Gastroesophageal sphincter (tissue), 4 donors: Measurements from ENCODE around the gene TEX11. TPM values are rescaled to one million over a fixed set of nuclear protein-coding genes. Genes with fewer than 3 reads are reported as not detected.
"Not testable (repeated sequence)": the region's sequence is repeated elsewhere in the genome, so short reads cannot be mapped to it uniquely, and the experiment has no call there.

Experiments
- ATAC-seq: fragments of 150-250 bp; one replicate; pipeline ENCODE4 v1.9.1; 2016; ENCODE audit warnings: mild to moderate bottlenecking, moderate library complexity
- H3K27ac ChIP-seq, 4 donors: fragments of 200-600 bp; sonication (generic) in 3 of 4; 1 replicate in 3 of 4; 2 replicates in 1 of 4; pipeline ENCODE4 v1.5.1; 2016 to 2019
- H3K27me3 ChIP-seq: fragments of 200-600 bp; sonication (generic); one replicate; pipeline ENCODE4 v1.5.1; 2019
- H3K36me3 ChIP-seq, 2 donors: fragments of 200-600 bp; sonication (generic); one replicate each; pipeline ENCODE4 v1.5.1; 2019; ENCODE audit warnings: control low read depth in 1 of 2
- H3K4me1 ChIP-seq, 3 donors: fragments of 200-600 bp; sonication (generic); 1 replicate in 2 of 3; 2 replicates in 1 of 3; pipeline ENCODE4 v1.5.1; 2016 to 2019; ENCODE audit warnings: control low read depth in 2 of 3
- H3K4me3 ChIP-seq, 2 donors: fragments of 200-600 bp; sonication (generic); one replicate each; pipeline ENCODE4 v1.5.1; 2019; ENCODE audit warnings: mild to moderate bottlenecking in 1 of 2, moderate library complexity in 1 of 2
- H3K9me3 ChIP-seq, 3 donors: fragments of 200-600 bp; sonication (generic); one replicate each; pipeline ENCODE4 v1.5.1; 2017 to 2019; ENCODE audit warnings: control low read depth in 2 of 3
- CTCF ChIP-seq, 4 experiments: fragments of 200-600 bp in 2 of 4; fragments of 450-650 bp in 2 of 4; sonication (generic) in 1 of 4; IDR thresholded peaks; one replicate each; pipeline ENCODE4 v1.5.1; 2017 to 2019; ENCODE audit warnings: antibody characterized with exemption in 4 of 4, mild to moderate bottlenecking in 2 of 4, moderate library complexity in 2 of 4
- EP300 ChIP-seq: sonication (generic); formaldehyde crosslinking; IDR thresholded peaks from one replicate; pipeline ENCODE4 v1.6.1; 2017; ENCODE audit warnings: antibody characterized with exemption, mild to moderate bottlenecking
- POLR2A ChIP-seq, 2 donors: fragments of 450-650 bp; IDR thresholded peaks; one replicate each; pipeline ENCODE4 v1.6.1; 2017; ENCODE audit warnings: antibody characterized with exemption in 2 of 2, mild to moderate bottlenecking in 2 of 2, moderate library complexity in 1 of 2
- POLR2AphosphoS5 ChIP-seq: sonication (generic); formaldehyde crosslinking; IDR thresholded peaks from one replicate; pipeline ENCODE4 v1.6.1; 2017; ENCODE audit warnings: antibody characterized with exemption
- WGBS, 2 donors: methylation state at CpG; one replicate each; pipeline ENCODE4 v1.1.5; 2018; ENCODE audit warnings: low coverage in 1 of 2; 5-methylcytosine and 5-hydroxymethylcytosine counted together
- total RNA-seq, 4 donors: library from RNA; depleted of rRNA; stranded (reverse); fragments of >200 nt; gene quantifications; one replicate each; pipeline ENCODE4 v1.1.0, GENCODE V29; 2016

Gene TEX11
- total RNA-seq, 4 donors from 2014 or later = not detected

DNA sequence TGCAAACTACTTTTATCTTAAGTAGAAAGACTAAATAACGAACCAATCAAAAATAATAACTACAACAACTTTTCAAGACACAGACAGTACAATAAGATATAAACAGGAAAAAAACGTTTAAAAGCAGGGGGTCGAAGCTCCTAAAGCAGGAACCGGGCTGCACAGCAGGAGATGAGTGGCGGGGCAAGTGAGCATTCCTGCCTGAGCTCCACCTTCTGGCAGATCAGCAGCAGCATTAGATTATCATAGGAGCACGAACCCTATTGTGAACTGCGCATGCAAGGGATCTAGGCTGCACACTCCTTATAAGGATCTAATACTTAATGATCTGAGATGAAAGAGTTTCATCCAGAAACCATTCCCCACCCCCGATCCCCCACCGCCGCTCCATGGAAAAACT lies 146.2 kb downstream of the TEX11 start:
- no peaks in the 10 kb centered on the region for H3K36me3 ChIP-seq
- 32 to 47% methylated on average over 2 to 7 of the region's 10 CpGs for WGBS, 2 donors
- no peak for ATAC-seq
- H3K27ac ChIP-seq = no peak overlapping the region
- no peak overlapping the region for H3K4me3 ChIP-seq
- H3K27me3 ChIP-seq = no peaks in the 10 kb centered on the region
- no peaks in the 10 kb centered on the region for H3K4me1 ChIP-seq
- no peak for TF ChIP-seq EP300
- no peak for TF ChIP-seq POLR2A (IDR thresholded peaks at IDR 0.05)
- TF ChIP-seq POLR2AphosphoS5 = no peak
- no peak for TF ChIP-seq CTCF (IDR thresholded peaks at IDR 0.05)
- H3K9me3 ChIP-seq = no peaks in the 10 kb centered on the region

- WGBS, 2 donors = 13% methylated on average over 1 of the region's 12 CpGs; no CpG with 5 or more reads in 1 of the 2 donors
- no peaks in the 10 kb centered on the region for H3K36me3 ChIP-seq
- no peak for ATAC-seq
- no peak for TF ChIP-seq CTCF (IDR thresholded peaks at IDR 0.05)
- no peak for TF ChIP-seq POLR2A (IDR thresholded peaks at IDR 0.05)
- TF ChIP-seq POLR2AphosphoS5 = no peak
- TF ChIP-seq EP300 = no peak
- H3K27ac ChIP-seq = no peak overlapping the region
- no peaks in the 10 kb centered on the region for H3K9me3 ChIP-seq
- H3K4me1 ChIP-seq = no peaks in the 10 kb centered on the region
- no peak overlapping the region for H3K4me3 ChIP-seq
- no peaks in the 10 kb centered on the region for H3K27me3 ChIP-seq
These were observed 152.7 kb downstream of the TEX11 start for GRCh38 chrX:70755850-70756249.

- no CpG with 5 or more reads among the region's 2 CpGs for WGBS, 2 donors
- Histone ChIP-seq H3K27me3 (no peaks in the 10 kb centered on the region), H3K4me3 (no peak overlapping the region), H3K36me3 (no peaks in the 10 kb centered on the region), H3K27ac (no peak overlapping the region), H3K4me1 (no peaks in the 10 kb centered on the region), H3K9me3 (no peaks in the 10 kb centered on the region)
- TF ChIP-seq POLR2A (IDR thresholded peaks at IDR 0.05) (no peak), POLR2AphosphoS5 (no peak), CTCF (IDR thresholded peaks at IDR 0.05) (no peak), EP300 (no peak)
- no peak for ATAC-seq
These were observed 154.2 kb downstream of the TEX11 start for GRCh38 chrX:70754169-70754848.

- not testable (repeated sequence) for H3K9me3 ChIP-seq, H3K4me1 ChIP-seq, H3K4me3 ChIP-seq, ATAC-seq, H3K27ac ChIP-seq, H3K27me3 ChIP-seq, H3K36me3 ChIP-seq
- WGBS, 2 donors = 79% methylated on average over 3 of the region's 5 CpGs; no CpG with 5 or more reads in 1 of the 2 donors
These were observed 174.7 kb downstream of the TEX11 start for GRCh38 chrX:70733774-70734173.

DNA sequence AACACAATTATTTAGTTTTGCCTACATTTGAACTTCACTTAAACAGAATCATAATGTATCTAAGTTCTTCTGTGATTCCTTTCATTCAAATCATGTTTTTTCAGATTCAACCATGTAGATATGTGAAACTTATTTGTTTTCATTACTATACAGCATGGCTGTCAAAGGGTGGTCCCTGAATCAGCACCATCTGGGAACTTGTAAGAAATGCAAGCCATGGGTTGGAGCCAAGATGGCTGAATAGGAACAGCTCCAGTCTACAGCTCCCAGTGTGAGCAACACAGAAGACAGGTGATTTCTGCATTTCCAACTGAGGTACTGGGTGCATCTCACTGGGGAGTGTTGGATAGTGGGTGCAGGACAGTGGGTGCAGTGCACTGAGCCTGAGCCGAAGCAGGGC lies 180.6 kb downstream of the TEX11 start:
- no CpG with 5 or more reads among the region's 1 CpG for WGBS, 2 donors
- not testable (repeated sequence) for H3K4me1 ChIP-seq, H3K4me3 ChIP-seq, H3K27ac ChIP-seq, ATAC-seq, H3K9me3 ChIP-seq, H3K27me3 ChIP-seq, H3K36me3 ChIP-seq

DNA sequence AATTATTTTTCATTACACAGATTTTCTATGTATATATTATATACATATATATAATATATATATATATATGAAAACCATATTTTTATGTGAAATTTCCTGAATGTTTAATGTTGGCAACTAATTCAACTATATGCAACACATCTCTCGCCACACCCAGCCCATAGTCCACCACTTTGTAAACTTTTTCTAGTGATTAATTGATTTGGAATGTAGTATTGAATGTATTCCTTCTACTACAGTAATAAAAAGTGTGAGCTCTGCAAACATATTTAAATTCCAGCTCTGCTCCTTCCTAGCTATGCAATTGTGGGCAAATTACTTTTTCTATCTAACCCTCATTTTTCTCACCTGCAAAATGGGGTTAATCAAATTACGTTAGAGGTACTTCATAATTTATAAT lies 187.8 kb downstream of the TEX11 start:
- Histone ChIP-seq H3K9me3 (no peaks in the 10 kb centered on the region), H3K27me3 (no peaks in the 10 kb centered on the region), H3K4me3 (no peak overlapping the region), H3K4me1 (no peaks in the 10 kb centered on the region), H3K27ac (no peak overlapping the region), H3K36me3 (no peaks in the 10 kb centered on the region)
- no peak for ATAC-seq
- 63 to 69% methylated on average over 2 of the region's 2 CpGs for WGBS, 2 donors
- TF ChIP-seq EP300 = no peak
- no peak for TF ChIP-seq CTCF (IDR thresholded peaks at IDR 0.05)
- TF ChIP-seq POLR2A (IDR thresholded peaks at IDR 0.05) = no peak
- no peak for TF ChIP-seq POLR2AphosphoS5

GRCh38 chrX:70711336-70711735 lies 197.2 kb downstream of the TEX11 start:
- ATAC-seq = not testable (repeated sequence)

More at GRCh38 chrX:70711336-70711735, 197.2 kb downstream of the TEX11 start:
- not testable (repeated sequence) for H3K4me1 ChIP-seq, H3K36me3 ChIP-seq, H3K27ac ChIP-seq, H3K27me3 ChIP-seq, H3K9me3 ChIP-seq, H3K4me3 ChIP-seq
- WGBS, 2 donors = 0 to 50% methylated on average over 1 of the region's 3 CpGs
